H9 (cell line): ENCODE data around the gene TTC12. TPM values are rescaled to one million over a fixed set of nuclear protein-coding genes. Genes with fewer than 3 reads are reported as not detected.
A peak's percentile ranks its signal among the peaks of the same experiment; 100 is the strongest.

Source experiments
- DNase-seq: peaks from one replicate; pipeline ENCODE4 v3.0.0-alpha.2; 2017
- H2AFZ ChIP-seq: one replicate; pipeline ENCODE4 v1.6.1; 2013; ENCODE audit warnings: mild to moderate bottlenecking, low read length, control low read depth, moderate library complexity
- H2AK5ac ChIP-seq: 2 replicates; pipeline ENCODE4 v1.6.1; 2013; ENCODE audit warnings: low read length, control low read depth, mixed read lengths; ENCODE audit not compliant: insufficient read length
- H2BK120ac ChIP-seq: one replicate; pipeline ENCODE4 v1.6.1; 2013; ENCODE audit warnings: low read depth, mild to moderate bottlenecking, low read length, control low read depth, inconsistent platforms; ENCODE audit not compliant: poor library complexity, severe bottlenecking
- H2BK12ac ChIP-seq: 2 replicates; pipeline ENCODE4 v1.6.1; 2013; ENCODE audit warnings: low read length, control low read depth, mixed read lengths, low read depth; ENCODE audit not compliant: insufficient read length
- H2BK15ac ChIP-seq: 2 replicates; pipeline ENCODE4 v1.6.1; 2013; ENCODE audit warnings: low read depth, low read length, control low read depth
- H2BK20ac ChIP-seq: one replicate; pipeline ENCODE4 v1.6.1; 2013; ENCODE audit warnings: low read depth, mild to moderate bottlenecking, low read length, control low read depth, inconsistent platforms; ENCODE audit not compliant: poor library complexity, severe bottlenecking
- H2BK5ac ChIP-seq: 2 replicates; pipeline ENCODE4 v1.6.1; 2013; ENCODE audit warnings: low read length, control low read depth, mixed read lengths; ENCODE audit not compliant: insufficient read length
- H3K14ac ChIP-seq: 2 replicates; pipeline ENCODE4 v1.6.1; 2013; ENCODE audit warnings: low read length, control low read depth; ENCODE audit not compliant: insufficient read depth
- H3K18ac ChIP-seq: 2 replicates; pipeline ENCODE4 v1.6.1; 2013; ENCODE audit warnings: low read depth, mild to moderate bottlenecking, mixed read lengths, low read length, control low read depth; ENCODE audit not compliant: insufficient read length
- H3K23ac ChIP-seq: 2 replicates; pipeline ENCODE4 v1.6.1; 2013; ENCODE audit warnings: low read length, control low read depth, mixed read lengths, low read depth; ENCODE audit not compliant: insufficient read length
- H3K23me2 ChIP-seq: 2 replicates; pipeline ENCODE4 v1.6.1; 2013; ENCODE audit warnings: low read depth, mild to moderate bottlenecking, mixed read lengths, low read length, control low read depth; ENCODE audit not compliant: insufficient read length, poor library complexity, severe bottlenecking
- H3K27ac ChIP-seq: 2 replicates; pipeline ENCODE4 v1.5.1; 2013; ENCODE audit warnings: low read length, control low read depth, mixed read lengths, low read depth; ENCODE audit not compliant: insufficient read length
- H3K27me3 ChIP-seq: 2 replicates; pipeline ENCODE4 v1.6.1; 2013; ENCODE audit warnings: low read length, control low read depth, inconsistent platforms; ENCODE audit not compliant: insufficient read depth
- H3K4ac ChIP-seq: 2 replicates; pipeline ENCODE4 v1.6.1; 2013; ENCODE audit warnings: low read depth, mild to moderate bottlenecking, control low read depth, inconsistent platforms, low read length, moderate library complexity
- H3K4me1 ChIP-seq: 2 replicates; pipeline ENCODE4 v1.6.1; 2013; ENCODE audit warnings: low read length, control low read depth, inconsistent platforms; ENCODE audit not compliant: insufficient read depth
- H3K4me2 ChIP-seq: 2 replicates; pipeline ENCODE4 v1.6.1; 2013; ENCODE audit warnings: low read length, control low read depth, mixed read lengths; ENCODE audit not compliant: insufficient read length, insufficient read depth
- H3K56ac ChIP-seq: 2 replicates; pipeline ENCODE4 v1.6.1; 2013; ENCODE audit warnings: low read depth, mild to moderate bottlenecking, mixed read lengths, low read length, control low read depth; ENCODE audit not compliant: insufficient read length
- H3K79me1 ChIP-seq: 2 replicates; pipeline ENCODE4 v1.6.1; 2013; ENCODE audit warnings: low read depth, mild to moderate bottlenecking, moderate library complexity, low read length, control low read depth, inconsistent platforms; ENCODE audit not compliant: insufficient read depth, poor library complexity, severe bottlenecking
- H3K79me2 ChIP-seq: 2 replicates; pipeline ENCODE4 v1.6.1; 2013; ENCODE audit warnings: low read length, control low read depth, inconsistent platforms; ENCODE audit not compliant: insufficient read depth
- H3K9ac ChIP-seq: 2 replicates; pipeline ENCODE4 v1.6.1; 2013; ENCODE audit warnings: low read length, control low read depth, mixed read lengths; ENCODE audit not compliant: insufficient read length; ENCODE audit errors: extremely low read depth
- H3K9me3 ChIP-seq: one replicate; pipeline ENCODE4 v1.6.1; 2013; ENCODE audit warnings: low read depth, low read length, inconsistent platforms; ENCODE audit not compliant: control insufficient read depth
- H3T11ph ChIP-seq: one replicate; pipeline ENCODE4 v1.6.1; 2013; ENCODE audit warnings: mild to moderate bottlenecking, low read length, control low read depth, inconsistent platforms
- H4K20me1 ChIP-seq: one replicate; pipeline ENCODE4 v1.6.1; 2013; ENCODE audit not compliant: control insufficient read depth, insufficient read length, insufficient read depth
- H4K5ac ChIP-seq: 2 replicates; pipeline ENCODE4 v1.6.1; 2013; ENCODE audit warnings: low read depth, mild to moderate bottlenecking, mixed read lengths, low read length, control low read depth; ENCODE audit not compliant: insufficient read length
- H4K8ac ChIP-seq: replicated peaks from 2 replicates; pipeline ENCODE4 v1.6.1; 2013; ENCODE audit warnings: low read length, control low read depth, mixed read lengths, low read depth; ENCODE audit not compliant: insufficient read length
- H4K91ac ChIP-seq: 2 replicates; pipeline ENCODE4 v1.6.1; 2013; ENCODE audit warnings: low read depth, mild to moderate bottlenecking, moderate library complexity, mixed read lengths, low read length, control low read depth; ENCODE audit not compliant: insufficient read length
- H3K27ac Mint-ChIP-seq, 3 experiments: 2 replicates in 2 of 3; 3 replicates in 1 of 3; pipeline ENCODE4 v1.8.0; 2020 to 2021; ENCODE audit warnings: mixed read lengths in 3 of 3, mild to moderate bottlenecking in 1 of 3, moderate library complexity in 1 of 3
- H3K27me3 Mint-ChIP-seq: 2 replicates; pipeline ENCODE4 v1.8.0; 2021; ENCODE audit warnings: low read depth, mild to moderate bottlenecking, moderate library complexity, mixed read lengths
- H3K36me3 Mint-ChIP-seq, 3 experiments: 2 replicates in 2 of 3; 3 replicates in 1 of 3; pipeline ENCODE4 v1.8.0; 2020 to 2021; ENCODE audit warnings: low read depth in 3 of 3, mixed read lengths in 3 of 3; ENCODE audit not compliant: insufficient read depth in 1 of 3
- H3K4me1 Mint-ChIP-seq, 2 experiments: 2 replicates each; pipeline ENCODE4 v1.8.0; 2020; ENCODE audit warnings: mixed read lengths in 2 of 2
- H3K4me3 Mint-ChIP-seq, 2 experiments: 2 replicates in 1 of 2; 3 replicates in 1 of 2; pipeline ENCODE4 v1.8.0; 2020 to 2021; ENCODE audit warnings: mild to moderate bottlenecking in 2 of 2, mixed read lengths in 2 of 2, moderate library complexity in 1 of 2
- H3K9me3 Mint-ChIP-seq, 2 experiments: 2 replicates in 1 of 2; 3 replicates in 1 of 2; pipeline ENCODE4 v1.8.0; 2020; ENCODE audit warnings: mild to moderate bottlenecking in 2 of 2, mixed read lengths in 2 of 2, moderate library complexity in 1 of 2
- CTCF ChIP-seq: fragments of 200-600 bp; sonication (generic); conservative IDR thresholded peaks from 3 replicates; pipeline ENCODE4 v1.8.0; 2021; ENCODE audit warnings: antibody characterized with exemption, mild to moderate bottlenecking
- WGBS: extraction: QIAGEN DNeasy Blood & Tissue Kit; methylation state at CpG from one replicate; pipeline ENCODE4 v1.1.7; 2013; ENCODE audit warnings: missing lambda C conversion rate, low lambda C conversion rate, mixed read lengths; ENCODE audit not compliant: insufficient read length; ENCODE audit errors: extremely low coverage; 5-methylcytosine and 5-hydroxymethylcytosine counted together
- total RNA-seq: library from RNA; stranded (reverse); gene quantifications from 2 replicates; pipeline ENCODE4 v1.2.1, GENCODE V29; 2021

TTC12 gene
- total RNA-seq, 1 experiment from 2014 or later: 8.3 TPM

- WGBS: no CpG with 5 or more reads among the region's 3 CpGs
- no peak overlapping the region for H4K8ac ChIP-seq
- H4K20me1 ChIP-seq: no peaks in the 10 kb centered on the region
- H3K4me2 ChIP-seq: no peak overlapping the region
- no peak overlapping the region for H3K27ac ChIP-seq
- no peak overlapping the region for H3K23ac ChIP-seq
- no peak for DNase-seq
- H3K4ac ChIP-seq: no peak overlapping the region
- no peak overlapping the region for H2AFZ ChIP-seq
- Mint-ChIP-seq H3K9me3 (peaks cover 0 to 4% of the 10 kb centered on the region in 2 experiments; a peak in 1 of 5 replicates), H3K36me3 (peaks cover 5 to 13% (median 6%) of the 10 kb centered on the region in 3 experiments; a peak in 5 of 7 replicates), H3K4me3 (peak overlapping the region; percentile 71 to 76; a peak in 4 of 5 replicates), H3K27ac (no peak overlapping the region), H3K4me1 (peaks cover 16 to 19% of the 10 kb centered on the region in 2 experiments), H3K27me3 (peaks cover 10% of the 10 kb centered on the region)
- no peak overlapping the region for H2BK120ac ChIP-seq
- no peaks in the 10 kb centered on the region for H3K4me1 ChIP-seq
- H3K9ac ChIP-seq: no peak overlapping the region
- no peak overlapping the region for H3K56ac ChIP-seq
- H3K9me3 ChIP-seq: no peaks in the 10 kb centered on the region
- no peak overlapping the region for H2BK20ac ChIP-seq
- no peak overlapping the region for H4K91ac ChIP-seq
- H2BK15ac ChIP-seq: no peak overlapping the region
- no peaks in the 10 kb centered on the region for H3K27me3 ChIP-seq
- no peak overlapping the region for H2BK5ac ChIP-seq
- H3K23me2 ChIP-seq: peaks cover 7% of the 10 kb centered on the region
- no peak for TF ChIP-seq CTCF
- no peak overlapping the region for H4K5ac ChIP-seq
- H2BK12ac ChIP-seq: no peak overlapping the region
- H2AK5ac ChIP-seq: no peak overlapping the region
- no peaks in the 10 kb centered on the region for H3K79me2 ChIP-seq
- H3K79me1 ChIP-seq: no peaks in the 10 kb centered on the region
- H3K18ac ChIP-seq: no peak overlapping the region
- no peak overlapping the region for H3T11ph ChIP-seq
- no peak overlapping the region for H3K14ac ChIP-seq
Measured at GRCh38 chr11:113313601-113314000, 782 bp upstream of the TTC12 start.
